GM23338 (cell line): Measurements from ENCODE around the gene CERK. TPM values are rescaled to one million over a fixed set of nuclear protein-coding genes. Genes with fewer than 3 reads are reported as not detected.

ENCODE experiments used
- ATAC-seq: fragments of 200-7000 bp; cut with Tn5 transposase; 3 replicates; pipeline ENCODE4 v1.9.1; 2020
- DNase-seq: peaks from one replicate; pipeline ENCODE4 v3.0.0-alpha.2; 2015; ENCODE audit warnings: low spot score
- H2AFZ ChIP-seq: fragments of 200-600 bp; sonication (generic); 2 replicates; pipeline ENCODE4 v1.8.0; 2016; ENCODE audit warnings: antibody characterized with exemption, mild to moderate bottlenecking, moderate library complexity
- H3F3A ChIP-seq: fragments of 200-600 bp; sonication (generic); replicated peaks from 2 replicates; pipeline ENCODE4 v1.8.0; 2017; ENCODE audit warnings: antibody characterized with exemption, mixed run types, low read depth
- H3K27ac ChIP-seq: fragments of 200-600 bp; sonication (generic); 2 replicates; pipeline ENCODE4 v1.6.1; 2016; ENCODE audit warnings: low read depth
- H3K27me3 ChIP-seq: fragments of 200-600 bp; sonication (generic); 2 replicates; pipeline ENCODE4 v1.8.0; 2016; ENCODE audit warnings: mild to moderate bottlenecking, mixed run types, moderate library complexity; ENCODE audit not compliant: insufficient read depth
- H3K36me3 ChIP-seq: fragments of 200-600 bp; sonication (generic); 2 replicates; pipeline ENCODE4 v1.8.0; 2016; ENCODE audit warnings: mild to moderate bottlenecking; ENCODE audit not compliant: insufficient read depth
- H3K4me1 ChIP-seq: fragments of 200-600 bp; sonication (generic); 2 replicates; pipeline ENCODE4 v1.8.0; 2016; ENCODE audit warnings: mild to moderate bottlenecking, moderate library complexity; ENCODE audit not compliant: insufficient read depth
- H3K4me2 ChIP-seq: fragments of 200-600 bp; sonication (generic); 2 replicates; pipeline ENCODE4 v1.7.1; 2017; ENCODE audit warnings: mixed run types
- H3K4me3 ChIP-seq: fragments of 200-600 bp; sonication (generic); 2 replicates; pipeline ENCODE4 v1.6.1; 2016; ENCODE audit warnings: mixed run types
- H3K79me2 ChIP-seq: fragments of 200-600 bp; sonication (generic); replicated peaks from 2 replicates; pipeline ENCODE4 v1.8.0; 2017; ENCODE audit warnings: mild to moderate bottlenecking; ENCODE audit not compliant: insufficient read depth
- H3K9me2 ChIP-seq: fragments of 200-600 bp; sonication (generic); 2 replicates; pipeline ENCODE4 v1.8.0; 2017; ENCODE audit not compliant: insufficient read depth
- H4K20me1 ChIP-seq: fragments of 200-600 bp; sonication (generic); replicated peaks from 2 replicates; pipeline ENCODE4 v1.8.0; 2017; ENCODE audit warnings: mild to moderate bottlenecking; ENCODE audit not compliant: insufficient read depth
- H3K27ac Mint-ChIP-seq: 2 replicates; pipeline ENCODE4 v1.8.0; 2020; ENCODE audit warnings: inconsistent platforms, mild to moderate bottlenecking, moderate library complexity, mixed read lengths
- H3K27me3 Mint-ChIP-seq: 3 replicates; pipeline ENCODE4 v1.8.0; 2022; ENCODE audit warnings: low read depth, mild to moderate bottlenecking, moderate library complexity, mixed read lengths, inconsistent platforms; ENCODE audit not compliant: insufficient read depth, poor library complexity
- H3K36me3 Mint-ChIP-seq: 3 replicates; pipeline ENCODE4 v1.8.0; 2021; ENCODE audit warnings: low read depth, mild to moderate bottlenecking, inconsistent platforms, moderate library complexity, mixed read lengths
- H3K4me1 Mint-ChIP-seq: 3 replicates; pipeline ENCODE4 v1.8.0; 2020; ENCODE audit warnings: mild to moderate bottlenecking, inconsistent platforms, mixed read lengths
- H3K4me3 Mint-ChIP-seq: 3 replicates; pipeline ENCODE4 v1.8.0; 2021; ENCODE audit warnings: moderate library complexity, mild to moderate bottlenecking, inconsistent platforms, mixed read lengths
- H3K9me3 Mint-ChIP-seq: 3 replicates; pipeline ENCODE4 v1.8.0; 2020; ENCODE audit warnings: moderate library complexity, mild to moderate bottlenecking, inconsistent platforms, mixed read lengths
- CREB1 ChIP-seq: fragments of 250-450 bp; sonication (Bioruptor Pico); IDR thresholded peaks from 2 replicates; pipeline ENCODE4 v1.5.0; 2020; ENCODE audit warnings: low read depth, mild to moderate bottlenecking, moderate library complexity
- ETS1 ChIP-seq: IDR thresholded peaks from 2 replicates; pipeline ENCODE4 v1.6.1; 2016; ENCODE audit warnings: antibody characterized with exemption
- EZH2 ChIP-seq: fragments of 200-600 bp; sonication (generic); IDR thresholded peaks from one replicate; pipeline ENCODE4 v1.8.0; 2017; ENCODE audit warnings: antibody characterized with exemption, mild to moderate bottlenecking, low read depth; ENCODE audit not compliant: unreplicated experiment
- EZH2phosphoT487 ChIP-seq: fragments of 200-600 bp; sonication (generic); IDR thresholded peaks from one replicate; pipeline ENCODE4 v1.8.1; 2018; ENCODE audit warnings: antibody characterized with exemption; ENCODE audit not compliant: unreplicated experiment
- JUNB ChIP-seq: IDR thresholded peaks from one replicate; pipeline ENCODE4 v1.6.1; 2016; ENCODE audit warnings: antibody characterized with exemption; ENCODE audit not compliant: unreplicated experiment
- NANOG ChIP-seq: IDR thresholded peaks from 2 replicates; pipeline ENCODE4 v1.6.1; 2016; ENCODE audit warnings: antibody characterized with exemption, borderline replicate concordance
- POLR2AphosphoS5 ChIP-seq: IDR thresholded peaks from 2 replicates; pipeline ENCODE4 v1.6.1; 2016; ENCODE audit warnings: antibody characterized with exemption, low read depth
- STAT1 ChIP-seq: IDR thresholded peaks from one replicate; pipeline ENCODE4 v1.6.1; 2016; ENCODE audit warnings: antibody characterized with exemption; ENCODE audit not compliant: unreplicated experiment
- ZNF114 ChIP-seq: fragments of 250-450 bp; sonication (Bioruptor Pico); IDR thresholded peaks from 2 replicates; pipeline ENCODE4 v1.5.0; 2020; ENCODE audit warnings: mild to moderate bottlenecking, moderate library complexity
- ZNF331 ChIP-seq: fragments of 250-450 bp; sonication (Bioruptor Pico); IDR thresholded peaks from 2 replicates; pipeline ENCODE4 v1.5.0; 2020; ENCODE audit warnings: low read depth, mild to moderate bottlenecking, moderate library complexity
- ZNF462 ChIP-seq: fragments of 250-450 bp; sonication (Bioruptor Pico); IDR thresholded peaks from 2 replicates; pipeline ENCODE4 v1.5.0; 2020; ENCODE audit warnings: mild to moderate bottlenecking, moderate library complexity
- polyA plus RNA-seq: library from polyadenylated mRNA; unstranded; fragments of >200 nt; fragmentation: Nextera tagmentation; extraction: Ambion mirVana; gene quantifications from 2 replicates; pipeline ENCODE4 v1.2.1, GENCODE V29; 2016
- total RNA-seq: library from RNA; depleted of rRNA; stranded (reverse); fragments of >200 nt; shearing (Covaris generic); gene quantifications from 2 replicates; pipeline ENCODE4 v1.2.3, GENCODE V29; 2014
- TF ChIP-seq, protein P1 (sequence below), 2 experiments: fragments of 200-600 bp in 1 of 2; sonication (generic) in 1 of 2; conservative IDR thresholded peaks; 2 replicates each; pipeline versions ENCODE4 v1.5.1 to v1.6.1; 2016 to 2017; ENCODE audit warnings: antibody characterized with exemption in 2 of 2, low read depth in 2 of 2, mild to moderate bottlenecking in 2 of 2, moderate library complexity in 1 of 2
- TF ChIP-seq, protein P2 (sequence below): IDR thresholded peaks from one replicate; pipeline ENCODE4 v1.6.1; 2018; ENCODE audit warnings: antibody characterized with exemption; ENCODE audit not compliant: unreplicated experiment

CERK gene
- total and polyA plus RNA-seq, 2 experiments from 2014 or later = 12.7 to 62.9 TPM

- no peak overlapping the region for H3K4me3 ChIP-seq
- H3K4me2 ChIP-seq = no peak overlapping the region
- H3K36me3 ChIP-seq = peaks cover 6% of the 10 kb centered on the region
- Mint-ChIP-seq H3K27me3 (peaks cover 2% of the 10 kb centered on the region), H3K4me3 (no peak overlapping the region), H3K4me1 (peaks cover 3% of the 10 kb centered on the region; the same call in 2 of the 3 replicates), H3K27ac (no peak overlapping the region), H3K9me3 (no peaks in the 10 kb centered on the region), H3K36me3 (peaks cover 25% of the 10 kb centered on the region)
- no peaks in the 10 kb centered on the region for H3F3A ChIP-seq
- H3K4me1 ChIP-seq = no peaks in the 10 kb centered on the region
- H3K9me2 ChIP-seq = no peaks in the 10 kb centered on the region
- no peak overlapping the region for H2AFZ ChIP-seq
- TF ChIP-seq STAT1 (no peak), ETS1 (no peak), ZNF114 (CRISPR knock-in tag) (no peak), ZNF331 (no peak), NANOG (no peak), JUNB (no peak), CREB1 (CRISPR knock-in tag) (no peak), EZH2phosphoT487 (no peak), POLR2AphosphoS5 (no peak), EZH2 (no peak), ZNF462 (CRISPR knock-in tag) (no peak)
- TF ChIP-seq, protein P1, sequence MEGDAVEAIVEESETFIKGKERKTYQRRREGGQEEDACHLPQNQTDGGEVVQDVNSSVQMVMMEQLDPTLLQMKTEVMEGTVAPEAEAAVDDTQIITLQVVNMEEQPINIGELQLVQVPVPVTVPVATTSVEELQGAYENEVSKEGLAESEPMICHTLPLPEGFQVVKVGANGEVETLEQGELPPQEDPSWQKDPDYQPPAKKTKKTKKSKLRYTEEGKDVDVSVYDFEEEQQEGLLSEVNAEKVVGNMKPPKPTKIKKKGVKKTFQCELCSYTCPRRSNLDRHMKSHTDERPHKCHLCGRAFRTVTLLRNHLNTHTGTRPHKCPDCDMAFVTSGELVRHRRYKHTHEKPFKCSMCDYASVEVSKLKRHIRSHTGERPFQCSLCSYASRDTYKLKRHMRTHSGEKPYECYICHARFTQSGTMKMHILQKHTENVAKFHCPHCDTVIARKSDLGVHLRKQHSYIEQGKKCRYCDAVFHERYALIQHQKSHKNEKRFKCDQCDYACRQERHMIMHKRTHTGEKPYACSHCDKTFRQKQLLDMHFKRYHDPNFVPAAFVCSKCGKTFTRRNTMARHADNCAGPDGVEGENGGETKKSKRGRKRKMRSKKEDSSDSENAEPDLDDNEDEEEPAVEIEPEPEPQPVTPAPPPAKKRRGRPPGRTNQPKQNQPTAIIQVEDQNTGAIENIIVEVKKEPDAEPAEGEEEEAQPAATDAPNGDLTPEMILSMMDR (conservative IDR thresholded peaks at IDR 0.05; ENCODE audit: low read depth in 2 of 2) = no peak
- TF ChIP-seq, protein P2, sequence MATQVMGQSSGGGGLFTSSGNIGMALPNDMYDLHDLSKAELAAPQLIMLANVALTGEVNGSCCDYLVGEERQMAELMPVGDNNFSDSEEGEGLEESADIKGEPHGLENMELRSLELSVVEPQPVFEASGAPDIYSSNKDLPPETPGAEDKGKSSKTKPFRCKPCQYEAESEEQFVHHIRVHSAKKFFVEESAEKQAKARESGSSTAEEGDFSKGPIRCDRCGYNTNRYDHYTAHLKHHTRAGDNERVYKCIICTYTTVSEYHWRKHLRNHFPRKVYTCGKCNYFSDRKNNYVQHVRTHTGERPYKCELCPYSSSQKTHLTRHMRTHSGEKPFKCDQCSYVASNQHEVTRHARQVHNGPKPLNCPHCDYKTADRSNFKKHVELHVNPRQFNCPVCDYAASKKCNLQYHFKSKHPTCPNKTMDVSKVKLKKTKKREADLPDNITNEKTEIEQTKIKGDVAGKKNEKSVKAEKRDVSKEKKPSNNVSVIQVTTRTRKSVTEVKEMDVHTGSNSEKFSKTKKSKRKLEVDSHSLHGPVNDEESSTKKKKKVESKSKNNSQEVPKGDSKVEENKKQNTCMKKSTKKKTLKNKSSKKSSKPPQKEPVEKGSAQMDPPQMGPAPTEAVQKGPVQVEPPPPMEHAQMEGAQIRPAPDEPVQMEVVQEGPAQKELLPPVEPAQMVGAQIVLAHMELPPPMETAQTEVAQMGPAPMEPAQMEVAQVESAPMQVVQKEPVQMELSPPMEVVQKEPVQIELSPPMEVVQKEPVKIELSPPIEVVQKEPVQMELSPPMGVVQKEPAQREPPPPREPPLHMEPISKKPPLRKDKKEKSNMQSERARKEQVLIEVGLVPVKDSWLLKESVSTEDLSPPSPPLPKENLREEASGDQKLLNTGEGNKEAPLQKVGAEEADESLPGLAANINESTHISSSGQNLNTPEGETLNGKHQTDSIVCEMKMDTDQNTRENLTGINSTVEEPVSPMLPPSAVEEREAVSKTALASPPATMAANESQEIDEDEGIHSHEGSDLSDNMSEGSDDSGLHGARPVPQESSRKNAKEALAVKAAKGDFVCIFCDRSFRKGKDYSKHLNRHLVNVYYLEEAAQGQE = no peak
- H3K79me2 ChIP-seq = no peaks in the 10 kb centered on the region
- H4K20me1 ChIP-seq = no peaks in the 10 kb centered on the region; the same call in 1 of the 2 replicates
- DNase-seq = no peak
- H3K27ac ChIP-seq = 0 out of 2 replicates have a peak overlapping the region, but pooled peaks have one; percentile 19
- ATAC-seq = no peak
- H3K27me3 ChIP-seq = no peaks in the 10 kb centered on the region
Observed at GRCh38 chr22:46693634-46694415, 44.2 kb downstream of the CERK start.
